CD4-positive, CD25-positive, alpha-beta regulatory T cell (primary cell): ENCODE measurements around the gene NXNL2. TPM values are rescaled to one million over a fixed set of nuclear protein-coding genes. Genes with fewer than 3 reads are reported as not detected.
A peak's percentile ranks its signal among the peaks of the same experiment; 100 is the strongest.

Source experiments
- ATAC-seq, 2 donors: fragments of 150-1000 bp; cut with Tn5 transposase; one replicate each; pipeline ENCODE4 v1.10.0; 2021; ENCODE audit warnings: low read depth in 2 of 2, moderate number of reproducible peaks in 2 of 2, moderate library complexity in 1 of 2
- DNase-seq, 3 donors: peaks; one replicate each; pipeline versions ENCODE4 v3.0.0 to v3.0.0-alpha.2; 2012 to 2022; ENCODE audit warnings: mixed read lengths in 1 of 3
- H3K27ac ChIP-seq: one replicate; pipeline ENCODE4 v1.7.0; 2013; ENCODE audit warnings: mild to moderate bottlenecking, low read length; ENCODE audit not compliant: insufficient read depth, poor library complexity, severe bottlenecking
- H3K27me3 ChIP-seq: one replicate; pipeline ENCODE4 v1.7.0; 2013; ENCODE audit warnings: low read length; ENCODE audit not compliant: control insufficient read depth, insufficient read depth
- H3K36me3 ChIP-seq: one replicate; pipeline ENCODE4 v1.7.0; 2013; ENCODE audit warnings: mild to moderate bottlenecking, low read length, moderate library complexity; ENCODE audit not compliant: control insufficient read depth, insufficient read depth
- H3K4me1 ChIP-seq: 2 replicates; pipeline ENCODE4 v1.7.0; 2013; ENCODE audit warnings: mild to moderate bottlenecking, low read length; ENCODE audit not compliant: insufficient read depth, control insufficient read depth, poor library complexity, severe bottlenecking
- H3K4me3 ChIP-seq: one replicate; pipeline ENCODE4 v1.7.0; 2013; ENCODE audit warnings: low read depth, mild to moderate bottlenecking, low read length, moderate library complexity
- H3K9me3 ChIP-seq, 2 experiments: 1 replicate in 1 of 2; 2 replicates in 1 of 2; pipeline ENCODE4 v1.7.0; 2013; ENCODE audit warnings: low read length in 2 of 2, mild to moderate bottlenecking in 1 of 2, moderate library complexity in 1 of 2; ENCODE audit not compliant: control insufficient read depth in 2 of 2
- H3K27ac Mint-ChIP-seq, 3 donors: one replicate each; pipeline ENCODE4 v1.8.0; 2020 to 2022; ENCODE audit warnings: mild to moderate bottlenecking in 3 of 3, mixed read lengths in 3 of 3, moderate library complexity in 2 of 3
- H3K27me3 Mint-ChIP-seq: one replicate; pipeline ENCODE4 v1.8.0; 2022; ENCODE audit warnings: mild to moderate bottlenecking, mixed read lengths
- H3K36me3 Mint-ChIP-seq: one replicate; pipeline ENCODE4 v1.8.0; 2020; ENCODE audit warnings: mixed read lengths
- H3K4me1 Mint-ChIP-seq, 4 donors: one replicate each; pipeline ENCODE4 v1.8.0; 2020 to 2022; ENCODE audit warnings: mixed read lengths in 4 of 4, mild to moderate bottlenecking in 1 of 4
- H3K4me3 Mint-ChIP-seq, 4 donors: one replicate each; pipeline ENCODE4 v1.8.0; 2020 to 2022; ENCODE audit warnings: mild to moderate bottlenecking in 4 of 4, mixed read lengths in 4 of 4, moderate library complexity in 3 of 4
- H3K9me3 Mint-ChIP-seq, 7 donors: one replicate each; pipeline ENCODE4 v1.8.0; 2020 to 2022; ENCODE audit warnings: mixed read lengths in 7 of 7, mild to moderate bottlenecking in 3 of 7, moderate library complexity in 2 of 7
- polyA plus RNA-seq, 4 donors: library from polyadenylated mRNA; unstranded; fragments of 300-500 nt; fragmentation: Illumina TruSeq; gene quantifications; one replicate each; pipeline ENCODE4 v1.2.3, GENCODE V29; 2021
- total RNA-seq: library from RNA; stranded (reverse); gene quantifications from one replicate; pipeline ENCODE4 v1.2.3, GENCODE V29; 2022

The NXNL2 gene
- total and polyA plus RNA-seq, 5 donors from 2014 or later = not detected

DNA sequence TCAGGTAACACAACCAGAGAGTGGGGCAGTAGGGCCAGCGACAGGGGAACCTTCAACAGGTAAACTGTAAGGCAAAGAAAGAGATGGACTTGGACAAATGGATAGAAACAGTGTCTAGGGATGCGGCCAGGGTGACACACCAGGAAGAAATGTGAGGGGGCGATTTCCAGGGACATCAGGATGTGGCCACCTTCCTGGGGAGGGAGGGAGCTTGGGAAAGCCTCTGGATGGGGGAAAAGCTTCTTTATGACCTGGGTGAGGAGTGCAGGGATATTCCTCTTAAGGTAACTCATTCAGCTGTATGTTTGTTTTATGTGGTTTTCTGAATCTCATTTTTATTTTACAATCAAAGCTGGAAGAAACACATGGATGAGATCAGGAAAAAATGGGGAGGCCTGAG is 11.9 kb upstream of the NXNL2 start:
- Mint-ChIP-seq H3K27me3 (peaks cover 11% of the 10 kb centered on the region), H3K36me3 (no peaks in the 10 kb centered on the region), H3K27ac (no peak overlapping the region), H3K4me1 (no peaks in the 10 kb centered on the region), H3K4me3 (no peak overlapping the region), H3K9me3 (peaks cover 0 to 2% (median 0%) of the 10 kb centered on the region in 7 donors)
- Histone ChIP-seq H3K9me3 (no peaks in the 10 kb centered on the region), H3K27me3 (no peaks in the 10 kb centered on the region), H3K4me1 (no peaks in the 10 kb centered on the region), H3K27ac (no peak overlapping the region), H3K4me3 (no peak overlapping the region), H3K36me3 (no peaks in the 10 kb centered on the region)
- DNase-seq = no peak
- no peak for ATAC-seq

GRCh38 chr9:88524911-88525310 is 10.1 kb upstream of the NXNL2 start:
- no peaks in the 10 kb centered on the region for H3K36me3 ChIP-seq
- H3K4me1 Mint-ChIP-seq = no peaks in the 10 kb centered on the region
- no peaks in the 10 kb centered on the region for H3K27me3 ChIP-seq
- DNase-seq = no peak
- no peak overlapping the region for H3K27ac ChIP-seq
- H3K27me3 Mint-ChIP-seq = peaks cover 20% of the 10 kb centered on the region
- H3K27ac Mint-ChIP-seq = no peak overlapping the region
- H3K36me3 Mint-ChIP-seq = no peaks in the 10 kb centered on the region
- H3K9me3 Mint-ChIP-seq = peaks cover 0 to 2% (median 0%) of the 10 kb centered on the region in 7 donors
- ATAC-seq = no peak
- no peaks in the 10 kb centered on the region for H3K9me3 ChIP-seq
- no peaks in the 10 kb centered on the region for H3K4me1 ChIP-seq
- no peak overlapping the region for H3K4me3 ChIP-seq
- H3K4me3 Mint-ChIP-seq = no peak overlapping the region

GRCh38 chr9:88527618-88528017 is 7.4 kb upstream of the NXNL2 start:
- Histone ChIP-seq H3K4me1 (no peaks in the 10 kb centered on the region), H3K27ac (no peak overlapping the region), H3K27me3 (no peaks in the 10 kb centered on the region), H3K9me3 (no peaks in the 10 kb centered on the region), H3K36me3 (no peaks in the 10 kb centered on the region), H3K4me3 (no peak overlapping the region)
- Mint-ChIP-seq H3K27me3 (peaks cover 28% of the 10 kb centered on the region), H3K9me3 (peaks cover 0 to 6% (median 0%) of the 10 kb centered on the region in 7 donors), H3K4me3 (no peak overlapping the region), H3K27ac (no peak overlapping the region), H3K4me1 (peaks cover 0 to 6% (median 0%) of the 10 kb centered on the region in 4 donors), H3K36me3 (no peaks in the 10 kb centered on the region)
- no peak for DNase-seq
- no peak for ATAC-seq

DNA sequence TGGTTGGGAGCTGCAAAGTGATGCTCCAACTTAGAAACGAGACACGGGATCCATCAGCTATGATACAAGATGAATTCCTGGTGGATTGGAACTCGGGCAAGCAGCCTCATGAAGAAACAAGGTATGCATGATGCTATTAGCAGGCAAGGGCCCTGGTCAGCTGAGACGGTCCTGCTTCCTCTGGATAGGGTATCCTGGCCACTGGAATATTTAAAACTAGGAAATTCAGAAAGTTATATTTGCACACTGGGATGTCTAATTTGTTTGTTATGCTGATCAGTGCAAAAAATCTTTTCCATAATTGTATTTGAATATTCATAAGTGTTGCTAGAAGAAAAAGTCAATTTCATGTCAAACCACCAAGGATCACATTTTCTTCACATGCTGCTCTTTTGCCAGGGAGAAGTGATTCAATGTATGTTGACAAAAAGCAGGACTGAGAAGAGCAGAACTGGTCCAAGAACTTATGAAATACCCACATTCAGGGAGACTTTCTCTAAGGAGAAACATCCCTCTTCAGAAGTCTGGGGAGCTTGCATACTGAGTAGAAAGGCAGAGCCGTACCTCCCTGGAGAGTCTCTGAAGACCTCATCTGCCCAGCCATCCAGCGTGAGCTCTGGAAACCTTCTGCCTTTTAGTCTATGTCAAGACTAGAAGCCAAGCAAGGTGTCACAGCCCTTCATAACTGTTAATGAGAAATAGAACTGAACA is 6.7 kb upstream of the NXNL2 start:
- Mint-ChIP-seq H3K4me3 (no peak overlapping the region), H3K36me3 (no peaks in the 10 kb centered on the region), H3K27me3 (peaks cover 29% of the 10 kb centered on the region), H3K4me1 (peaks cover 0 to 12% (median 2%) of the 10 kb centered on the region in 4 donors), H3K9me3 (peaks cover 0 to 4% (median 0%) of the 10 kb centered on the region in 7 donors), H3K27ac (peak overlapping the region in 1 of 3 donors; percentile 4)
- H3K27me3 ChIP-seq = no peaks in the 10 kb centered on the region
- no peak overlapping the region for H3K4me3 ChIP-seq
- H3K36me3 ChIP-seq = no peaks in the 10 kb centered on the region
- ATAC-seq (no peak), DNase-seq (no peak)
- no peaks in the 10 kb centered on the region for H3K4me1 ChIP-seq
- no peaks in the 10 kb centered on the region for H3K9me3 ChIP-seq
- no peak overlapping the region for H3K27ac ChIP-seq

GRCh38 chr9:88529496-88529895 is 5.5 kb upstream of the NXNL2 start:
- no peak for ATAC-seq

DNA sequence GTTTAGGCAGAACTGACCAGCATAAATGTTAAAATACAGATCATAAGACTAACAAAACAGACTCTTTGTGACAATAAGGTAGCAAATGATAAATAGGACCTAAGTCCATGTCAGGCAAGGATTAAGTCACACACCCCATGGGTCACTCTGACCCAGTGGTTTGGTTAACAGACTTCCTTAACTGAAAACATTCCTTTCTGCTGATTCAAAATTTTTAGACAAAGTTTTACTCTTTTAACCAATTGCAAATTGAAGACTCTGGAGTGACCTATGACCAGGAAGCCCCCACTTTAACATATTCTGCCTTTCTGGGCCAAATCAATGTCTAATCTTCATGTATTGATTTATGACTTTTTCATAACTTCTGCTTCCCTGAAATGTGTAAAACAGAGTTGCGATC is 4.9 kb upstream of the NXNL2 start:
- H3K4me3 ChIP-seq = no peak overlapping the region
- Mint-ChIP-seq H3K27me3 (peaks cover 37% of the 10 kb centered on the region), H3K4me3 (peak overlapping the region in 1 of 4 donors; percentile 61), H3K4me1 (peaks cover 0 to 19% (median 4%) of the 10 kb centered on the region in 4 donors), H3K36me3 (no peaks in the 10 kb centered on the region), H3K9me3 (peaks cover 0 to 4% (median 0%) of the 10 kb centered on the region in 7 donors), H3K27ac (no peak overlapping the region)
- H3K9me3 ChIP-seq = no peaks in the 10 kb centered on the region
- ATAC-seq (no peak), DNase-seq (no peak)
- no peaks in the 10 kb centered on the region for H3K27me3 ChIP-seq
- peaks cover 2% of the 10 kb centered on the region for H3K4me1 ChIP-seq
- no peak overlapping the region for H3K27ac ChIP-seq
- H3K36me3 ChIP-seq = no peaks in the 10 kb centered on the region

More at GRCh38 chr9:88529496-88529895, 5.5 kb upstream of the NXNL2 start:
- Histone ChIP-seq H3K4me1 (no peaks in the 10 kb centered on the region), H3K27me3 (no peaks in the 10 kb centered on the region), H3K4me3 (no peak overlapping the region), H3K9me3 (no peaks in the 10 kb centered on the region), H3K27ac (no peak overlapping the region), H3K36me3 (no peaks in the 10 kb centered on the region)
- peaks cover 0 to 18% (median 4%) of the 10 kb centered on the region in 4 donors for H3K4me1 Mint-ChIP-seq
- H3K27ac Mint-ChIP-seq = no peak overlapping the region
- peaks cover 0 to 4% (median 0%) of the 10 kb centered on the region in 7 donors for H3K9me3 Mint-ChIP-seq
- peak overlapping the region in 1 of 4 donors; percentile 61 for H3K4me3 Mint-ChIP-seq
- DNase-seq = no peak
- H3K27me3 Mint-ChIP-seq = peaks cover 37% of the 10 kb centered on the region
- H3K36me3 Mint-ChIP-seq = no peaks in the 10 kb centered on the region

DNA sequence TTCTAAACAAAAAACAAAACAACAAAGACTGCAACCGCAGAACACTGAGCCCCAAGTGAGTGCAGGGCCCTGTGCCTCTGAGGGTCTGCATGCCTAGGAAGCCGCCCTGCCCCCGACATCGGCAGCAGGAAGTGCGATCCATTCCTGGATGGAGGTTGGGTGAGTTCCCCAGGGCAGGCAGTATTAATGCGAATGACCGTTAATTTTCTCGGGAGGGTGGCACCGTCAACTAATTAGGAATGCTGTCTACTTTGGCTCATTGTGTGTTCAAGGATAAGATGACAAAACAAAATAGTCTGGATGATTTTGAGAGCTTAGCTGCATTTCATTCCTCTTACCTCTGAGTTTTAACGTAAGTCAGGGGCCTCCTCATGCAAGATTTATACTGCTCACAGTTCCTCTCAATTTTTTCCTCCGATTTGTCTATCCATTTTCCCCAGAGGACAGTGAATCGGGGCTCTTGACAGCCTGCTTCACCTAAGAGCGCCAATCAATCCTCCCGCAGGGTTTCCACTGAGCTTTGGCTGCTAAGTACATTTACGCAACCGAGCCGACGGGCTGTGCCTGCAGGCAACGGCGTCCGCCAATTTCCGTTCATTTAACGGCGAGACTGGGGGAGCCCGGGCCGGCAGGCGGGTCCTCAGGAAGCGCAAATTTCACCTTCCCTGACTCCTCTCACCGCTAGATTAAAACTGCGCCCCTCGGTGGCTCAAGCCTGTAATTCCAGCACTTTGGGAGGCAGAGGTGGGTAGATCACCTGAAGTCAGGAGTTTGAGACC is 2.9 kb upstream of the NXNL2 start:
- Mint-ChIP-seq H3K4me3 (no peak overlapping the region), H3K9me3 (peaks cover 0 to 4% (median 0%) of the 10 kb centered on the region in 7 donors), H3K27me3 (peaks cover 51% of the 10 kb centered on the region), H3K4me1 (peaks cover 0 to 28% (median 4%) of the 10 kb centered on the region in 4 donors), H3K36me3 (no peaks in the 10 kb centered on the region), H3K27ac (no peak overlapping the region)
- H3K27ac ChIP-seq = no peak overlapping the region
- DNase-seq (peak in 1 of 3 donors; percentile 28), ATAC-seq (no peak)
- H3K4me3 ChIP-seq = no peak overlapping the region
- H3K36me3 ChIP-seq = no peaks in the 10 kb centered on the region
- peaks cover 8% of the 10 kb centered on the region for H3K4me1 ChIP-seq
- no peaks in the 10 kb centered on the region for H3K9me3 ChIP-seq
- H3K27me3 ChIP-seq = no peaks in the 10 kb centered on the region
